ENCODE data around the gene CCDC88A.

GRCh38 chr2:55355451-55355850, 64.2 kb downstream of the CCDC88A start:
- TF ChIP-seq CTCF (conservative IDR thresholded peaks at IDR 0.05 in 1 of 2, IDR thresholded peaks at IDR 0.05 in 1 of 2; ENCODE audit: extremely low read depth in 1 of 2, insufficient read depth in 1 of 2, low read depth in 1 of 2, low read length in 2 of 2) (no peak), EZH2 (IDR thresholded peaks at IDR 0.05; ENCODE audit: borderline replicate concordance, low read length) (no peak)
